Measurements from ENCODE around the gene BAG2. TPM values are rescaled to one million over a fixed set of nuclear protein-coding genes. Genes with fewer than 3 reads are reported as not detected.

BAG2 gene
- total and polyA plus RNA-seq, 2 of the 13 experiments (the other 11 are each of a cell fraction or from before 2014, with no cell fraction given): 5.7 to 15.1 TPM

GRCh38 chr6:57172136-57173055 lies at the start of gene BAG2 (continued):
- TF ChIP-seq ZHX2 (IDR thresholded peaks at IDR 0.05; ENCODE audit: low read depth) (peak; percentile 68; the same call in 1 of the 2 replicates), ZHX2 (CRISPR knock-in tag; IDR thresholded peaks at IDR 0.05; ENCODE audit: borderline replicate concordance) (peak; percentile 98), ZNF234 (CRISPR knock-in tag; conservative IDR thresholded peaks at IDR 0.05) (no peak), HNF4G (IDR thresholded peaks at IDR 0.05; ENCODE audit: borderline replicate concordance, low read depth, low read length) (peak; percentile 9; the same call in 1 of the 2 replicates), HNF4G (CRISPR knock-in tag; IDR thresholded peaks at IDR 0.05; ENCODE audit: borderline replicate concordance, low read depth) (peak; percentile 46; the same call in 1 of the 2 replicates), ZSCAN30 (CRISPR knock-in tag; IDR thresholded peaks at IDR 0.05) (peak; percentile 96), TRIM22 (IDR thresholded peaks at IDR 0.05) (no peak), MBD4 (IDR thresholded peaks at IDR 0.05; ENCODE audit: borderline replicate concordance, low read length) (no peak), SALL1 (CRISPR knock-in tag; IDR thresholded peaks at IDR 0.05) (peak; percentile 89), LRRFIP1 (CRISPR knock-in tag; conservative IDR thresholded peaks at IDR 0.05) (no peak), CREBL2 (CRISPR knock-in tag; IDR thresholded peaks at IDR 0.05; ENCODE audit: borderline replicate concordance) (peak; percentile 81), TRIM24 (CRISPR knock-in tag; IDR thresholded peaks at IDR 0.05) (no peak), ZBTB10 (CRISPR knock-in tag; IDR thresholded peaks at IDR 0.05; ENCODE audit: borderline replicate concordance) (0 out of 2 replicates have a peak, but pooled peaks have one; percentile 42), PCBP1 (IDR thresholded peaks at IDR 0.05; ENCODE audit: borderline replicate concordance, low read depth, low read length) (no peak), ZNF703 (CRISPR knock-in tag; IDR thresholded peaks at IDR 0.05; ENCODE audit: borderline replicate concordance) (peak; percentile 84; the same call in 1 of the 2 replicates)

All from HepG2 (cell line).